WTC11 (cell line): ENCODE measurements around the gene MAP1B. TPM values are rescaled to one million over a fixed set of nuclear protein-coding genes. Genes with fewer than 3 reads are reported as not detected.

Experiments used
- AR ChIP-seq: fragments of 250-450 bp; sonication (Bioruptor Pico); IDR thresholded peaks from 2 replicates; pipeline ENCODE4 v1.9.0; 2021; ENCODE audit warnings: mild to moderate bottlenecking
- E2F4 ChIP-seq: sonication (generic); formaldehyde crosslinking; IDR thresholded peaks from 2 replicates; pipeline ENCODE4 v1.8.1; 2022; ENCODE audit warnings: low read depth, mild to moderate bottlenecking, moderate library complexity, missing genetic modification reagents, borderline replicate concordance
- ESRRA ChIP-seq: sonication (generic); formaldehyde crosslinking; IDR thresholded peaks from 2 replicates; pipeline ENCODE4 v1.8.1; 2022; ENCODE audit warnings: mild to moderate bottlenecking, missing genetic modification reagents, borderline replicate concordance
- GTF2I ChIP-seq: fragments of 250-450 bp; sonication (Bioruptor Pico); conservative IDR thresholded peaks from 2 replicates; pipeline ENCODE4 v1.4.0; 2021; ENCODE audit warnings: mild to moderate bottlenecking
- HMGA2 ChIP-seq: fragments of 250-450 bp; sonication (Bioruptor Pico); IDR thresholded peaks from 2 replicates; pipeline ENCODE4 v1.4.0; 2021; ENCODE audit warnings: mild to moderate bottlenecking, moderate library complexity
- IRF2 ChIP-seq: sonication (generic); formaldehyde crosslinking; IDR thresholded peaks from 2 replicates; pipeline ENCODE4 v1.8.0; 2022; ENCODE audit warnings: low read depth, missing genetic modification reagents, borderline replicate concordance
- JAZF1 ChIP-seq: fragments of 250-450 bp; sonication (Bioruptor Pico); IDR thresholded peaks from 2 replicates; pipeline ENCODE4 v1.9.0; 2021; ENCODE audit warnings: moderate library complexity, mild to moderate bottlenecking, inconsistent platforms
- NR1H2 ChIP-seq: sonication (generic); formaldehyde crosslinking; IDR thresholded peaks from 2 replicates; pipeline ENCODE4 v1.9.0; 2021; ENCODE audit warnings: mild to moderate bottlenecking, moderate library complexity, missing genetic modification reagents
- NR2C2 ChIP-seq: sonication (generic); formaldehyde crosslinking; IDR thresholded peaks from 2 replicates; pipeline ENCODE4 v1.8.0; 2022; ENCODE audit warnings: mild to moderate bottlenecking, missing genetic modification reagents
- NR3C1 ChIP-seq: sonication (generic); formaldehyde crosslinking; conservative IDR thresholded peaks from 2 replicates; pipeline ENCODE4 v1.8.1; 2023; ENCODE audit warnings: low read depth, mild to moderate bottlenecking, missing genetic modification reagents
- OVOL2 ChIP-seq: fragments of 250-450 bp; sonication (Bioruptor Pico); IDR thresholded peaks from 2 replicates; pipeline ENCODE4 v1.9.0; 2021; ENCODE audit warnings: mild to moderate bottlenecking, borderline replicate concordance
- PRRX2 ChIP-seq: fragments of 250-450 bp; sonication (Bioruptor Pico); IDR thresholded peaks from 2 replicates; pipeline ENCODE4 v1.8.0; 2021; ENCODE audit warnings: mild to moderate bottlenecking
- RELA ChIP-seq: sonication (generic); formaldehyde crosslinking; IDR thresholded peaks from 2 replicates; pipeline ENCODE4 v1.8.1; 2022; ENCODE audit warnings: missing genetic modification reagents, mild to moderate bottlenecking, borderline replicate concordance
- SMAD4 ChIP-seq: sonication (generic); formaldehyde crosslinking; IDR thresholded peaks from 2 replicates; pipeline ENCODE4 v1.8.0; 2022; ENCODE audit warnings: mild to moderate bottlenecking, missing genetic modification reagents
- STAT6 ChIP-seq: sonication (generic); formaldehyde crosslinking; conservative IDR thresholded peaks from 2 replicates; pipeline ENCODE4 v1.8.1; 2023; ENCODE audit warnings: mild to moderate bottlenecking, low read depth, missing genetic modification reagents, moderate library complexity
- TEAD1 ChIP-seq: sonication (generic); formaldehyde crosslinking; IDR thresholded peaks from 2 replicates; pipeline ENCODE4 v1.8.0; 2022; ENCODE audit warnings: mild to moderate bottlenecking, missing genetic modification reagents
- TEAD4 ChIP-seq: sonication (generic); formaldehyde crosslinking; IDR thresholded peaks from 2 replicates; pipeline ENCODE4 v1.8.0; 2022; ENCODE audit warnings: mild to moderate bottlenecking, missing genetic modification reagents
- TP53 ChIP-seq: sonication (generic); formaldehyde crosslinking; IDR thresholded peaks from 2 replicates; pipeline ENCODE4 v1.8.1; 2023; ENCODE audit warnings: mild to moderate bottlenecking, missing genetic modification reagents
- ZMAT4 ChIP-seq: fragments of 250-450 bp; sonication (Bioruptor Pico); IDR thresholded peaks from 2 replicates; pipeline ENCODE4 v1.9.0; 2021; ENCODE audit warnings: mild to moderate bottlenecking
- ZNF416 ChIP-seq: fragments of 250-450 bp; sonication (Bioruptor Pico); IDR thresholded peaks from 2 replicates; pipeline ENCODE4 v1.9.0; 2021; ENCODE audit warnings: mild to moderate bottlenecking, inconsistent platforms
- ZNF425 ChIP-seq: fragments of 250-450 bp; sonication (Bioruptor Pico); conservative IDR thresholded peaks from 2 replicates; pipeline ENCODE4 v1.9.0; 2021; ENCODE audit warnings: mild to moderate bottlenecking
- ZNF671 ChIP-seq: fragments of 250-450 bp; sonication (Bioruptor Pico); IDR thresholded peaks from 2 replicates; pipeline ENCODE4 v1.8.0; 2021; ENCODE audit warnings: mild to moderate bottlenecking
- total RNA-seq: library from RNA; stranded (reverse); gene quantifications from 3 replicates; pipeline ENCODE4 v1.2.3, GENCODE V29; 2021
- TF ChIP-seq, protein P1 (sequence below): fragments of 200-600 bp; IDR thresholded peaks from 2 replicates; pipeline ENCODE4 v1.8.0; 2022; ENCODE audit warnings: antibody characterized with exemption
- TF ChIP-seq, protein P2 (sequence below): sonication (generic); formaldehyde crosslinking; IDR thresholded peaks from 2 replicates; pipeline ENCODE4 v1.8.0; 2022; ENCODE audit warnings: mild to moderate bottlenecking, missing genetic modification reagents
- TF ChIP-seq, protein P3 (sequence below): fragments of 250-450 bp; sonication (Bioruptor Pico); IDR thresholded peaks from 2 replicates; pipeline ENCODE4 v1.9.0; 2021; ENCODE audit warnings: moderate library complexity, mild to moderate bottlenecking, inconsistent platforms, borderline replicate concordance

The MAP1B gene
- total RNA-seq, 1 experiment from 2014 or later: 95.0 TPM

DNA sequence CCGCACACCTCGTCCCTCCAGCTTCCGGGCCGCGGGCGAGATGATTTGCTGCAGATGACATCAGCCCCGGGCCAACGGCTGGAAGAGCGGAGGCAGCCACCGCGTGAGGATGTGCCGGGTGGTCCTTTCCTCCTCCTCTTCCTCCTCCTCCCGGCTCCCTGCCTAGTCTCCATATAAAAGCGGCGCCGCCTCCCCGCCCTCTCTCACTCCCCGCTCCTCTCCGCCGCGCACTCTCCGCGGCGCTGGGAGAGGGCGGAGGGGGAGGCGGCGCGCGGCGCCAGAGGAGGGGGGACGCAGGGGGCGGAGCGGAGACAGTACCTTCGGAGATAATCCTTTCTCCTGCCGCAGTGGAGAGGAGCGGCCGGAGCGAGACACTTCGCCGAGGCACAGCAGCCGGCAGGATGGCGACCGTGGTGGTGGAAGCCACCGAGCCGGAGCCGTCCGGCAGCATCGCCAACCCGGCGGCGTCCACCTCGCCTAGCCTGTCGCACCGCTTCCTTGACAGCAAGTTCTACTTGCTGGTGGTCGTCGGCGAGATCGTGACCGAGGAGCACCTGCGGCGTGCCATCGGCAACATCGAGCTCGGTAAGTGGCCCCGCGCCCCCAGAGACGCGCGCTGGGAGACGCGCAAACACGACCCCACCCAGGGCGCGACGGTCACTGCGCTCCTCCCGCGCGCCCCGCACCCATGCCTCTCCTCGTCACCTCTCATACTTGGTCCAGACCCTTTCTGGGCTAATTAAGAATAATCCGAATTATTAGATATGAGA, at the start of gene MAP1B (continued):
- 0 out of 2 replicates have a peak, but pooled peaks have one; percentile 51 for TF ChIP-seq E2F4 (CRISPR knock-in tag)
- TF ChIP-seq ZNF425: no peak
- TF ChIP-seq TEAD1 (CRISPR knock-in tag): peak; percentile 47; the same call in 1 of the 2 replicates
- no peak for TF ChIP-seq JAZF1 (CRISPR knock-in tag)
- 0 out of 2 replicates have a peak, but pooled peaks have one; percentile 43 for TF ChIP-seq NR3C1 (CRISPR knock-in tag)
- TF ChIP-seq NR1H2 (CRISPR knock-in tag): no peak
- no peak for TF ChIP-seq STAT6 (CRISPR knock-in tag)
- no peak for TF ChIP-seq HMGA2 (CRISPR knock-in tag)
- TF ChIP-seq TEAD4: no peak
- 0 out of 2 replicates have a peak, but pooled peaks have one; percentile 15 for TF ChIP-seq SMAD4
- no peak for TF ChIP-seq ZMAT4 (CRISPR knock-in tag)
- no peak for TF ChIP-seq GTF2I (CRISPR knock-in tag)
- no peak for TF ChIP-seq IRF2 (CRISPR knock-in tag)
- no peak for TF ChIP-seq RELA
- TF ChIP-seq, protein P1, sequence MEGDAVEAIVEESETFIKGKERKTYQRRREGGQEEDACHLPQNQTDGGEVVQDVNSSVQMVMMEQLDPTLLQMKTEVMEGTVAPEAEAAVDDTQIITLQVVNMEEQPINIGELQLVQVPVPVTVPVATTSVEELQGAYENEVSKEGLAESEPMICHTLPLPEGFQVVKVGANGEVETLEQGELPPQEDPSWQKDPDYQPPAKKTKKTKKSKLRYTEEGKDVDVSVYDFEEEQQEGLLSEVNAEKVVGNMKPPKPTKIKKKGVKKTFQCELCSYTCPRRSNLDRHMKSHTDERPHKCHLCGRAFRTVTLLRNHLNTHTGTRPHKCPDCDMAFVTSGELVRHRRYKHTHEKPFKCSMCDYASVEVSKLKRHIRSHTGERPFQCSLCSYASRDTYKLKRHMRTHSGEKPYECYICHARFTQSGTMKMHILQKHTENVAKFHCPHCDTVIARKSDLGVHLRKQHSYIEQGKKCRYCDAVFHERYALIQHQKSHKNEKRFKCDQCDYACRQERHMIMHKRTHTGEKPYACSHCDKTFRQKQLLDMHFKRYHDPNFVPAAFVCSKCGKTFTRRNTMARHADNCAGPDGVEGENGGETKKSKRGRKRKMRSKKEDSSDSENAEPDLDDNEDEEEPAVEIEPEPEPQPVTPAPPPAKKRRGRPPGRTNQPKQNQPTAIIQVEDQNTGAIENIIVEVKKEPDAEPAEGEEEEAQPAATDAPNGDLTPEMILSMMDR: no peak
- TF ChIP-seq, protein P2, sequence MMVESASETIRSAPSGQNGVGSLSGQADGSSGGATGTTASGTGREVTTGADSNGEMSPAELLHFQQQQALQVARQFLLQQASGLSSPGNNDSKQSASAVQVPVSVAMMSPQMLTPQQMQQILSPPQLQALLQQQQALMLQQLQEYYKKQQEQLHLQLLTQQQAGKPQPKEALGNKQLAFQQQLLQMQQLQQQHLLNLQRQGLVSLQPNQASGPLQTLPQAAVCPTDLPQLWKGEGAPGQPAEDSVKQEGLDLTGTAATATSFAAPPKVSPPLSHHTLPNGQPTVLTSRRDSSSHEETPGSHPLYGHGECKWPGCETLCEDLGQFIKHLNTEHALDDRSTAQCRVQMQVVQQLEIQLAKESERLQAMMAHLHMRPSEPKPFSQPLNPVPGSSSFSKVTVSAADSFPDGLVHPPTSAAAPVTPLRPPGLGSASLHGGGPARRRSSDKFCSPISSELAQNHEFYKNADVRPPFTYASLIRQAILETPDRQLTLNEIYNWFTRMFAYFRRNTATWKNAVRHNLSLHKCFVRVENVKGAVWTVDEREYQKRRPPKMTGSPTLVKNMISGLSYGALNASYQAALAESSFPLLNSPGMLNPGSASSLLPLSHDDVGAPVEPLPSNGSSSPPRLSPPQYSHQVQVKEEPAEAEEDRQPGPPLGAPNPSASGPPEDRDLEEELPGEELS: peak; percentile 54; the same call in 1 of the 2 replicates
- TF ChIP-seq AR (CRISPR knock-in tag): no peak
- no peak; the same call in 1 of the 2 replicates for TF ChIP-seq ESRRA (CRISPR knock-in tag)
- TF ChIP-seq ZNF416 (CRISPR knock-in tag): no peak
- no peak for TF ChIP-seq PRRX2 (CRISPR knock-in tag)
- TF ChIP-seq NR2C2 (CRISPR knock-in tag): no peak
- no peak for TF ChIP-seq ZNF671 (CRISPR knock-in tag)
- 0 out of 2 replicates have a peak, but pooled peaks have one; percentile 51 for TF ChIP-seq TP53 (CRISPR knock-in tag)
- no peak for TF ChIP-seq OVOL2 (CRISPR knock-in tag)
- TF ChIP-seq, protein P3, sequence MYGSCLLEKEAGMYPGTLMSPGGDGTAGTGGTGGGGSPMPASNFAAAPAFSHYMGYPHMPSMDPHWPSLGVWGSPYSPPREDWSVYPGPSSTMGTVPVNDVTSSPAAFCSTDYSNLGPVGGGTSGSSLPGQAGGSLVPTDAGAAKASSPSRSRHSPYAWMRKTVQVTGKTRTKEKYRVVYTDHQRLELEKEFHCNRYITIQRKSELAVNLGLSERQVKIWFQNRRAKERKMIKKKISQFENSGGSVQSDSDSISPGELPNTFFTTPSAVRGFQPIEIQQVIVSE (CRISPR knock-in tag): no peak
